Brain microvascular endothelial cell (primary cell): ENCODE data around the gene TPSB2.
"Not testable (repeated sequence)": the region's sequence is repeated elsewhere in the genome, so short reads cannot be mapped to it uniquely, and the experiment has no call there.

Experiments
- DNase-seq: peaks from one replicate; pipeline ENCODE4 v3.0.0-alpha.2; 2020
- H3K27ac ChIP-seq: fragments of 250-450 bp; sonication (Bioruptor Pico); 2 replicates; pipeline ENCODE4 v1.5.1; 2020; ENCODE audit warnings: mild to moderate bottlenecking, moderate library complexity
- H3K27me3 ChIP-seq: fragments of 250-450 bp; sonication (Bioruptor Pico); replicated peaks from 2 replicates; pipeline ENCODE4 v1.5.1; 2020; ENCODE audit warnings: mild to moderate bottlenecking
- H3K36me3 ChIP-seq: fragments of 250-450 bp; sonication (Bioruptor Pico); replicated peaks from 2 replicates; pipeline ENCODE4 v1.5.1; 2020; ENCODE audit warnings: mild to moderate bottlenecking
- H3K4me3 ChIP-seq: 2 replicates; pipeline ENCODE4 v1.5.1; 2011; ENCODE audit warnings: low read depth, mild to moderate bottlenecking, control low read depth, low read length, moderate library complexity
- CTCF ChIP-seq: IDR thresholded peaks from 2 replicates; pipeline ENCODE4 v1.5.1; 2011; ENCODE audit warnings: low read depth, mild to moderate bottlenecking, moderate library complexity, low read length, control low read depth, inconsistent platforms; ENCODE audit errors: missing control alignments
- in situ Hi-C: cut with HindIII; loops from 2 replicates; pipeline ENCODE4 v1.10.0; 2017; ENCODE audit warnings: low sequenced_read_pairs, low pct_ligation_motif_present

TPSB2 gene

GRCh38 chr16:1275791-1276579 lies 46.0 kb upstream of the TPSB2 start:
- in situ Hi-C loops: no loop called here
- Histone ChIP-seq H3K36me3 (no peaks in the 10 kb centered on the region), H3K4me3 (no peak overlapping the region), H3K27me3 (peaks cover 17% of the 10 kb centered on the region), H3K27ac (no peak overlapping the region)
- DNase-seq: no peak
- no peak for TF ChIP-seq CTCF

- in situ Hi-C loops: no loop called here
- peaks cover 15% of the 10 kb centered on the region for H3K27me3 ChIP-seq
Observed at GRCh38 chr16:1274767-1275166, 44.8 kb upstream of the TPSB2 start.

GRCh38 chr16:1273816-1274215 lies 43.8 kb upstream of the TPSB2 start:
- H3K27me3 ChIP-seq: peaks cover 8% of the 10 kb centered on the region
- H3K27ac ChIP-seq: no peak overlapping the region
- no peak for DNase-seq
- no peaks in the 10 kb centered on the region for H3K36me3 ChIP-seq
- no peak overlapping the region for H3K4me3 ChIP-seq
- in situ Hi-C loops: no loop called here
- no peak for TF ChIP-seq CTCF

More at GRCh38 chr16:1274767-1275166, 44.8 kb upstream of the TPSB2 start:
- DNase-seq: no peak
- no peaks in the 10 kb centered on the region for H3K36me3 ChIP-seq
- H3K27ac ChIP-seq: no peak overlapping the region
- no peak overlapping the region for H3K4me3 ChIP-seq
- TF ChIP-seq CTCF: no peak

- Histone ChIP-seq H3K27me3 (peaks cover 1% of the 10 kb centered on the region), H3K4me3 (no peak overlapping the region), H3K36me3 (no peaks in the 10 kb centered on the region), H3K27ac (no peak overlapping the region)
- no peak for TF ChIP-seq CTCF
- DNase-seq: no peak
- in situ Hi-C loops: no loop called here
Observed at GRCh38 chr16:1272453-1273198, 42.6 kb upstream of the TPSB2 start.

GRCh38 chr16:1271724-1272413 lies 41.9 kb upstream of the TPSB2 start:
- H3K27me3 ChIP-seq: not testable (repeated sequence)

GRCh38 chr16:1271380-1271723 lies 41.4 kb upstream of the TPSB2 start:
- Histone ChIP-seq H3K27me3 (peaks cover 1% of the 10 kb centered on the region), H3K36me3 (no peaks in the 10 kb centered on the region), H3K4me3 (no peak overlapping the region), H3K27ac (no peak overlapping the region)
- TF ChIP-seq CTCF: no peak
- DNase-seq: no peak
- in situ Hi-C loops: no loop called here

More at GRCh38 chr16:1271724-1272413, 41.9 kb upstream of the TPSB2 start:
- H3K4me3 ChIP-seq, H3K27ac ChIP-seq, DNase-seq, H3K36me3 ChIP-seq, in situ Hi-C loops: not testable (repeated sequence)

GRCh38 chr16:1269418-1269817 lies 39.4 kb upstream of the TPSB2 start:
- in situ Hi-C loops, H3K36me3 ChIP-seq, DNase-seq, H3K4me3 ChIP-seq, H3K27ac ChIP-seq, H3K27me3 ChIP-seq: not testable (repeated sequence)
